Mesodermal cell (in vitro differentiated cells): ENCODE results near the gene PLD3.

Experiments used
- H3K27ac ChIP-seq: 2 replicates; pipeline ENCODE4 v1.7.0; 2013; ENCODE audit warnings: mild to moderate bottlenecking, low read depth, low read length, moderate library complexity; ENCODE audit not compliant: severe bottlenecking
- H3K36me3 ChIP-seq: 2 replicates; pipeline ENCODE4 v1.7.1; 2013; ENCODE audit warnings: mild to moderate bottlenecking, low read length, moderate library complexity; ENCODE audit not compliant: control insufficient read depth, insufficient read depth
- H3K4me1 ChIP-seq: one replicate; pipeline ENCODE4 v1.7.1; 2013; ENCODE audit warnings: mild to moderate bottlenecking, low read length; ENCODE audit not compliant: insufficient read depth, control insufficient read depth, poor library complexity, severe bottlenecking
- H3K4me3 ChIP-seq: 2 replicates; pipeline ENCODE4 v1.7.0; 2013; ENCODE audit warnings: low read length, control low read depth, mild to moderate bottlenecking; ENCODE audit not compliant: insufficient read depth, poor library complexity, severe bottlenecking; ENCODE audit errors: extremely low read depth
- H3K9me3 ChIP-seq: 2 replicates; pipeline ENCODE4 v1.7.1; 2013; ENCODE audit warnings: mild to moderate bottlenecking, low read length, moderate library complexity; ENCODE audit not compliant: control insufficient read depth
- WGBS, 2 experiments: methylation state at CpG; one replicate each; pipeline ENCODE4 v1.1.5; 2013; ENCODE audit warnings: missing lambda C conversion rate in 2 of 2; ENCODE audit not compliant: insufficient coverage in 2 of 2; 5-methylcytosine and 5-hydroxymethylcytosine counted together

PLD3 gene

DNA sequence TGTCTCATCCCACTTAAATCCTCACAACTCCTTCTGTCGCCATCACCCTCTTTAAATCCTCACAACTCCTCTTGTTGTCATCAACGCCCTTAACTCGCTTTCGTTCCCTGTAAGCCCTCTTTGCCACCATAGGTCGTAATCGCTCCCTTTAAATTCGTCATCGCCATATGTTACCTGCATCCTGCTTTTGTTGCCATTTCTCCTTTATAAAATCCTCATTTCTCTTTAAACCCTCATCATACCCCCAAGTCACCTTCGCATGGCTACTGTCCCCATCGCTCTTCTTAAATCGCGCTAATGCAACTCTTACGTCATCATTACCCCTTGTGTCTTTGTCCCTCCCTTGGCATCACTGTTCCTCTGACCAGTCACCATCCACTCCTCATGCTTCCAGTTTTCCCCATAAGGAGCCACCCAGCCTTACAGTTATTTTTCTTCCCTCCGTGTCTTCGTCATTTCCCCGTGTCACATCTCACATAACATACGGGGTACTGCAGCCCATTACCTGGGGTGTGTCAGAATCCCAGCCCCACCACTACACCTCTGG lies 539 bp downstream of the PLD3 start:
- no peaks in the 10 kb centered on the region for H3K9me3 ChIP-seq
- 17 to 19% methylated on average over 17 of the region's 17 CpGs for WGBS, 2 experiments
- H3K27ac ChIP-seq = no peak overlapping the region
- no peaks in the 10 kb centered on the region for H3K4me1 ChIP-seq
- peak overlapping the region; percentile 81 for H3K4me3 ChIP-seq
- peaks cover 6% of the 10 kb centered on the region for H3K36me3 ChIP-seq

- Histone ChIP-seq H3K27ac (no peak overlapping the region), H3K9me3 (no peaks in the 10 kb centered on the region), H3K4me1 (peaks cover 3% of the 10 kb centered on the region), H3K36me3 (peaks cover 15% of the 10 kb centered on the region), H3K4me3 (no peak overlapping the region)
- WGBS, 2 experiments = 95 to 99% methylated on average over 8 to 9 of the region's 9 CpGs
Observed at GRCh38 chr19:40355975-40356680, 7.6 kb downstream of the PLD3 start.

- no peak overlapping the region for H3K27ac ChIP-seq
- no peaks in the 10 kb centered on the region for H3K9me3 ChIP-seq
- 84 to 95% methylated on average over 2 to 3 of the region's 6 CpGs for WGBS, 2 experiments
- peaks cover 3% of the 10 kb centered on the region for H3K4me1 ChIP-seq
- H3K36me3 ChIP-seq = peaks cover 15% of the 10 kb centered on the region
- no peak overlapping the region for H3K4me3 ChIP-seq
Observed at GRCh38 chr19:40356681-40357595, 8.4 kb downstream of the PLD3 start.

GRCh38 chr19:40357640-40358039 lies 9.1 kb downstream of the PLD3 start:
- H3K27ac ChIP-seq = no peak overlapping the region
- 100% methylated on average over 1 to 3 of the region's 3 CpGs for WGBS, 2 experiments
- no peaks in the 10 kb centered on the region for H3K9me3 ChIP-seq
- H3K4me1 ChIP-seq = peaks cover 3% of the 10 kb centered on the region
- H3K36me3 ChIP-seq = peaks cover 15% of the 10 kb centered on the region
- H3K4me3 ChIP-seq = no peak overlapping the region

GRCh38 chr19:40358773-40359172 lies 10.3 kb downstream of the PLD3 start:
- peaks cover 11% of the 10 kb centered on the region for H3K4me1 ChIP-seq
- peaks cover 15% of the 10 kb centered on the region for H3K36me3 ChIP-seq
- no peak overlapping the region for H3K4me3 ChIP-seq
- no peak overlapping the region for H3K27ac ChIP-seq
- 100% methylated on average over 1 of the region's 5 CpGs for WGBS, 2 experiments
- no peaks in the 10 kb centered on the region for H3K9me3 ChIP-seq

GRCh38 chr19:40360020-40360707 lies 11.7 kb downstream of the PLD3 start:
- peaks cover 15% of the 10 kb centered on the region for H3K36me3 ChIP-seq
- no peaks in the 10 kb centered on the region for H3K9me3 ChIP-seq
- WGBS, 2 experiments = 93 to 96% methylated on average over 9 to 10 of the region's 13 CpGs
- peaks cover 11% of the 10 kb centered on the region for H3K4me1 ChIP-seq
- H3K27ac ChIP-seq = no peak overlapping the region
- no peak overlapping the region for H3K4me3 ChIP-seq

DNA sequence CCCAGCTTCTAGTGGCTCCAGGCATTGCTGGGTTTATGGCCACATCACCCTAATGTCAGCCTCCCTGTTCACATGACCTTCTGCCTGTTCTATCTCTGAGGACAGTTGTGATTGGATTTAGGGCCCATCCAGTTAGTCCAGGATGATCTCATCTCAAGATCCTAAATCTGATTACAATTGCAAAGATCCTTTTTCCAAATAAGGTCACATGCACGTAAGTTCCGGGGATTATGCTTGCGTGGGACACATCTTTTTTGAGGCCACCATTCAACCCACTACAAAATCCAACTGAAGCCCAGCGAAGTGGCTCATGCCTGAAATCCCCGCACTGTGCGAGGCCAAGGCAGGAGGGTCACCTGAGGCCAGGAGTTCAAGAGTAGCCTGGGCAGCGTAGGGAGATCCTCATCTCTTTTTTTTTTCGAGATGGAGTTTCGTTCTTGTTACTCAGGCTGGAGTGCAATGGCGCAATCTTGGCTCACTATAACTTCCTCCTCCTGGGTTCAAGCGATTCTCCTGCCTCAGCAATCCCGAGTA lies 12.3 kb downstream of the PLD3 start:
- no peak overlapping the region for H3K4me3 ChIP-seq
- no peak overlapping the region for H3K27ac ChIP-seq
- no peaks in the 10 kb centered on the region for H3K9me3 ChIP-seq
- H3K4me1 ChIP-seq = peaks cover 11% of the 10 kb centered on the region
- peaks cover 15% of the 10 kb centered on the region for H3K36me3 ChIP-seq
- 94% methylated on average over 10 to 12 of the region's 12 CpGs for WGBS, 2 experiments

- peaks cover 17% of the 10 kb centered on the region for H3K36me3 ChIP-seq
- no peak overlapping the region for H3K27ac ChIP-seq
- WGBS, 2 experiments = 100% methylated on average over 1 to 3 of the region's 3 CpGs
- H3K9me3 ChIP-seq = no peaks in the 10 kb centered on the region
- H3K4me3 ChIP-seq = no peak overlapping the region
- H3K4me1 ChIP-seq = peaks cover 24% of the 10 kb centered on the region
Observed at GRCh38 chr19:40362160-40362559, 13.7 kb downstream of the PLD3 start.

- Histone ChIP-seq H3K36me3 (peaks cover 20% of the 10 kb centered on the region), H3K9me3 (no peaks in the 10 kb centered on the region), H3K4me3 (no peak overlapping the region), H3K4me1 (peaks cover 26% of the 10 kb centered on the region), H3K27ac (no peak overlapping the region)
- WGBS, 2 experiments = 87 to 90% methylated on average over 3 to 4 of the region's 5 CpGs
Observed at GRCh38 chr19:40363069-40363468, 14.6 kb downstream of the PLD3 start.

DNA sequence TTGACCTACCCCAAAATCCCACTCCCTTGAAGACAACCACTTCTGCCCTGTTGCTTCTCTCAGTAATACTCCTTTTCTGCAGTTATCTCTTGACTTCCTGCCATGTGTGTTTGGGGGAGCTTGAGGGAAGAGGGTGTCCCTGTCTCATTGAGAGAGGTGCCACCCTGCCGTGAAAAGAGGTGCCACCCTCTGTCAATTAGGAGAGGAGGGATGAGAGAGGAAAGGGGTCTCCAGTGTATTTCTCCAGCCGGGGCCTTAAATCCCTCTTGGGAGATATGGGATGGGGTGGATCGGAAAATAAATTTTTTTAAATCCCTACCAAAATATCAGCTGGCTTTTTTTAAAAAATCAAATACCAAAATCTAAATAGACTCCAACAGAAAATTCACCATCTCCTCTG lies 16.5 kb downstream of the PLD3 start:
- Histone ChIP-seq H3K4me1 (peaks cover 26% of the 10 kb centered on the region), H3K27ac (no peak overlapping the region), H3K4me3 (no peak overlapping the region), H3K9me3 (no peaks in the 10 kb centered on the region), H3K36me3 (peaks cover 34% of the 10 kb centered on the region)
- WGBS, 2 experiments = 71% methylated on average over 1 of the region's 3 CpGs; no CpG with 5 or more reads in 1 of the 2 experiments
